ENCODE data around the gene DDX10. TPM values are rescaled to one million over a fixed set of nuclear protein-coding genes. Genes with fewer than 3 reads are reported as not detected.

The DDX10 gene
- polyA plus RNA-seq, 1 experiment, result 11.0 TPM

- Histone ChIP-seq H3K4me3 (ENCODE audit: low read depth, low read length) (no peak overlapping the region), H3K36me3 (ENCODE audit: control insufficient read depth, insufficient read depth, low read length) (no peaks in the 10 kb centered on the region), H3K27me3 (ENCODE audit: control insufficient read depth, insufficient read depth, low read length) (no peaks in the 10 kb centered on the region)
- no peak for DNase-seq (ENCODE audit: low read depth)
- TF ChIP-seq, protein P1, sequence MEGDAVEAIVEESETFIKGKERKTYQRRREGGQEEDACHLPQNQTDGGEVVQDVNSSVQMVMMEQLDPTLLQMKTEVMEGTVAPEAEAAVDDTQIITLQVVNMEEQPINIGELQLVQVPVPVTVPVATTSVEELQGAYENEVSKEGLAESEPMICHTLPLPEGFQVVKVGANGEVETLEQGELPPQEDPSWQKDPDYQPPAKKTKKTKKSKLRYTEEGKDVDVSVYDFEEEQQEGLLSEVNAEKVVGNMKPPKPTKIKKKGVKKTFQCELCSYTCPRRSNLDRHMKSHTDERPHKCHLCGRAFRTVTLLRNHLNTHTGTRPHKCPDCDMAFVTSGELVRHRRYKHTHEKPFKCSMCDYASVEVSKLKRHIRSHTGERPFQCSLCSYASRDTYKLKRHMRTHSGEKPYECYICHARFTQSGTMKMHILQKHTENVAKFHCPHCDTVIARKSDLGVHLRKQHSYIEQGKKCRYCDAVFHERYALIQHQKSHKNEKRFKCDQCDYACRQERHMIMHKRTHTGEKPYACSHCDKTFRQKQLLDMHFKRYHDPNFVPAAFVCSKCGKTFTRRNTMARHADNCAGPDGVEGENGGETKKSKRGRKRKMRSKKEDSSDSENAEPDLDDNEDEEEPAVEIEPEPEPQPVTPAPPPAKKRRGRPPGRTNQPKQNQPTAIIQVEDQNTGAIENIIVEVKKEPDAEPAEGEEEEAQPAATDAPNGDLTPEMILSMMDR (IDR thresholded peaks at IDR 0.05; ENCODE audit: insufficient read depth, low read depth, low read length), result no peak
- ChIA-PET CTCF (interaction anchor here (1.1 kb wide), 1 partner anchor 25 kb away, joined by 3 read pairs; no protein-coding TSS in a partner anchor), POLR2A (no interaction called here)
Measured at GRCh38 chr11:108886660-108887009, 221.8 kb downstream of the DDX10 start.

DNA sequence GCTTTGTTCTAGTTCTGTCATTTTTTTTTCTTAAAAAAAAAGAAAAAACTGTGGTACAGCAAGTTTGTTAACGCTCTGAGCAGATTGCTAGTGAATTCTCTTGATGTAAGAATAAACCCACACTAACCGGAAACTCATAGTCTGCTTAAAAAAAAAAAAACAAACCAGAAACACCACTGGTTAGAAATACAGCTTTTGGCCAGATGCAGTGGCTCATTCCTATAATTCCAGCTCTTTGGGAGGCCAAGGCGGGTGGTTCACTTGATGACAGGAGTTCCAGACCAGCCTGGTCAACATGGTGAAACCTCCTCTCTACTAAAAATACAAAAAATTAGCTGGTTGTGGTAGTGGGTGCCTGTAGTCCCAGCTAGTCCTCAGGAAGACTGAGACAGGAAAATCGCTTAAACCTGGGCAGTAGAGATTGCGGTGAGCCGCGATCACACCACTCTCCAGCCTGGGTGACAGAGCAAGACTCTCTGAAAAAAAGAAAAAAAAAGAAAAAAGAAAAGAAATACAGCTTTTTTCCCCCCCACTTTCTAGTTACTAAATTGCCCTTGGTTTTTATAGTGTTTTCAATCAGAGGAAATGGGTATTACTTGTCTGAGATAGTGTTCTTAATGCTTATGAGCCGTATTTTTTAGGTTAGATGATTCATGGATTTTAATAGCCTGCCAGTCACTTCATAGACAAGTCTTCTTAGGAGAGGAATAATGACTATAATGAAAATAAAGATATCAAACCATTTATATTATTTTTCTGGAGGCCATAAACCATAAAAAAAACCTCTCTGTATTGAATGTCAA is 222.8 kb downstream of the DDX10 start:
- POLR2A ChIA-PET, result no interaction called here
- TF ChIP-seq, protein P1 (IDR thresholded peaks at IDR 0.05; ENCODE audit: insufficient read depth, low read depth, low read length), result no peak
- Histone ChIP-seq H3K4me3 (ENCODE audit: low read depth, low read length) (no peak overlapping the region), H3K36me3 (ENCODE audit: control insufficient read depth, insufficient read depth, low read length) (no peaks in the 10 kb centered on the region), H3K27me3 (ENCODE audit: control insufficient read depth, insufficient read depth, low read length) (no peaks in the 10 kb centered on the region)
- CTCF ChIA-PET, result no interaction called here
- DNase-seq (ENCODE audit: low read depth), result peak; percentile 53

DNA sequence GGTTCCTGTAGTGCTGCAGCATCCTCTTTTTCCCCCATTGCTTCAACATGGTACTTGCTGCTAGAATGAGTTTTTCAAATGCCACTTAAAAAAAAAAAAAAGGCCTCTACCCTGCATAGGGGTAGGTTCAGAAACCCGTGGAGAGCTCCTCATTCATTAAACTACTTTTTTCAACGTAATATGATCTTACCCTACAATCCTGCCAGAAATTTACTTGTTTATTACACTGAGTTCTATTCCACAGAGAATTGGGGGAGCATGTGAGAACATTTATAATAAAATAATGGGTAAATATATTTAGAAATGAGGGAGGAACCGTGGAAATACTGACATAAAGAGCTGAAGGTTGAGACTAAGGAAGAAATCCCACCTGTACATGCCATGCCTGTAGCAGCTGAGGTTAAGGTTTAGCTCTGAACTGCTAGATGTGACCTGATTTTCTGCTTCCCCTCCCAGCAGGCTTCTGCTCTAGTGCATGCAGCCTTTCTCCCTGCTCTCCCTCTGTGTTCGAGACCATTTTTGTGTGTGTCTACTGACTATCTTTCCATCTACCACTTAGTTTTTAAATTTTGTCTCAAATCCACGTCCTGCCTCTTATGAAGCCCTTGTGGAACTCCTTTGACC is 225.7 kb downstream of the DDX10 start:
- H3K27me3 ChIP-seq (ENCODE audit: control insufficient read depth, insufficient read depth, low read length), result no peaks in the 10 kb centered on the region
- TF ChIP-seq, protein P1 (IDR thresholded peaks at IDR 0.05; ENCODE audit: insufficient read depth, low read depth, low read length), result no peak
- ChIA-PET POLR2A (no interaction called here), CTCF (interaction anchor here (0.7 kb wide), 1 partner anchor 192 kb away, joined by 3 read pairs; no protein-coding TSS in a partner anchor)
- H3K36me3 ChIP-seq (ENCODE audit: control insufficient read depth, insufficient read depth, low read length), result no peaks in the 10 kb centered on the region
- no peak overlapping the region for H3K4me3 ChIP-seq (ENCODE audit: low read depth, low read length)
- no peak for DNase-seq (ENCODE audit: low read depth)

DNA sequence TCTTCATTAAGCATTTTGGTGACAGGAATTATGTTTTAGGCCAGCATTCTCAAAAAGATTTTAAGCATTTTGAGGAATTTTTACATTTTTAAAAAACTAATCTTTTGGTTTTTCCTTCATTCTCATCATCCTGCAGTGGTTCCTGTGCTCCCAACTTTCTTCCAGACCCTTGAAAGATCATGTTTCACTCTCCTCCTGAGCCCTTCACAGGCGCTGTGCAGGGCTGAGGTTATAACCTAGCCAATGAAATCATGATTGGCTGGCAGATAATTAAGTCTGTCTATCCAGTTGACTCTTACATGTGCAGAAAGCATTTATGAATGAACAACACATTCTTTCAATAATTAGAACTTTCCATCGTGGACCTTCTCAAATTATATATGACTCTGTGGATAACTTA is 226.3 kb downstream of the DDX10 start:
- H3K36me3 ChIP-seq (ENCODE audit: control insufficient read depth, insufficient read depth, low read length), result no peaks in the 10 kb centered on the region
- ChIA-PET POLR2A (no interaction called here), CTCF (no interaction called here)
- no peak overlapping the region for H3K4me3 ChIP-seq (ENCODE audit: low read depth, low read length)
- TF ChIP-seq, protein P1 (IDR thresholded peaks at IDR 0.05; ENCODE audit: insufficient read depth, low read depth, low read length), result no peak
- no peak for DNase-seq (ENCODE audit: low read depth)
- no peaks in the 10 kb centered on the region for H3K27me3 ChIP-seq (ENCODE audit: control insufficient read depth, insufficient read depth, low read length)

DNA sequence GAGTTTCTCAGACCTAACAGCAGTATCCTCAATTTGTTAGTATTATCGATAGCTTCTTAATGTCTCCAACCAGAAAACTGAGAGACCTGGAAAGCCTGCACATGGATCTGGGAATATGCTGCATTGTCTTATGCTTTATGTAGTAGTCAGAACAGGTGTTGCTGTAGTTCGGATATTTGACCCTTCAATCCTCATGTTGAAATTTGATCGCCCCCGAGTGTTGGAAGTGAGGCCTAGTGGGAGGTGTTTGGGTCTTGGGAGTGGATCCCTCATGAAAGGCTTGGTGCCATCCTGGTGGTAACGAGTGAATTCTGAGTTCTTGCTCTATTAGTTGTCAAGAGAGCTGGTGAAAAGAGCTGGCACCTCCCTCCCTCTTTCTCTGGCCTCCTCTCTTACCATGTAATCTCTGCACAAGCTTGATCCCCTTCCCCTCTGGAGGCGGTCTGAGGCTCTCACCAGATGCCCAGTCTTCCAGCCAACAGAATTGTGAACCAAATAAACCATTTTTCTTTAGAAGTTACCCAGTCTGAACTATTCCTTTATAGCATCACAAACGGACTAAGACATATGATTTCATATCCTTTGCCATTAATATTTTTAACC is 227.1 kb downstream of the DDX10 start:
- Histone ChIP-seq H3K27me3 (ENCODE audit: control insufficient read depth, insufficient read depth, low read length) (no peaks in the 10 kb centered on the region), H3K4me3 (ENCODE audit: low read depth, low read length) (no peak overlapping the region), H3K36me3 (ENCODE audit: control insufficient read depth, insufficient read depth, low read length) (no peaks in the 10 kb centered on the region)
- ChIA-PET CTCF (no interaction called here), POLR2A (no interaction called here)
- no peak for DNase-seq (ENCODE audit: low read depth)
- TF ChIP-seq, protein P1 (IDR thresholded peaks at IDR 0.05; ENCODE audit: insufficient read depth, low read depth, low read length), result no peak
